Left lung (tissue), 10 donors: ENCODE data around the gene DDX41. TPM values are rescaled to one million over a fixed set of nuclear protein-coding genes. Genes with fewer than 3 reads are reported as not detected.

Experiments used
- ATAC-seq: fragments of 200-7000 bp; cut with Tn5 transposase; one replicate; pipeline ENCODE4 v1.9.1; 2020; ENCODE audit warnings: moderate library complexity
- DNase-seq, 4 donors: peaks; one replicate each; pipeline ENCODE4 v3.0.0-alpha.2; 2013 to 2020
- H3K27ac ChIP-seq, 2 donors: fragments of 200-600 bp; sonication (generic) in 1 of 2; one replicate each; pipeline versions ENCODE4 v1.5.0 to v1.8.0; 2020 to 2021
- H3K27me3 ChIP-seq, 2 donors: fragments of 200-600 bp; sonication (generic) in 1 of 2; one replicate each; pipeline versions ENCODE4 v1.5.0 to v1.8.0; 2020 to 2021
- H3K36me3 ChIP-seq, 2 donors: fragments of 200-600 bp; sonication (generic) in 1 of 2; one replicate each; pipeline versions ENCODE4 v1.5.0 to v1.8.0; 2020 to 2021
- H3K4me1 ChIP-seq, 2 donors: fragments of 200-600 bp; one replicate each; pipeline ENCODE4 v1.8.0; 2021
- H3K4me3 ChIP-seq, 2 donors: fragments of 200-600 bp; sonication (generic) in 1 of 2; one replicate each; pipeline versions ENCODE4 v1.5.0 to v1.8.0; 2020 to 2021; ENCODE audit warnings: mild to moderate bottlenecking in 1 of 2
- H3K9me3 ChIP-seq, 2 donors: fragments of 200-600 bp; sonication (generic) in 1 of 2; one replicate each; pipeline versions ENCODE4 v1.5.0 to v1.8.0; 2020 to 2021
- CTCF ChIP-seq, 2 donors: fragments of 200-600 bp; sonication (generic) in 1 of 2; IDR thresholded peaks; one replicate each; pipeline versions ENCODE4 v1.5.0 to v1.8.0; 2021; ENCODE audit warnings: antibody characterized with exemption in 2 of 2
- intact Hi-C, 2 donors: fragments of 100-400 bp; cut with DNase I; formaldehyde crosslinking; loops; one replicate each; pipeline versions ENCODE4 v1.11.2 to v1.14.2; 2022
- polyA plus RNA-seq, 6 donors: library from polyadenylated mRNA; unstranded; fragments of 120-200 nt; gene quantifications; one replicate each; pipeline ENCODE4 v1.2.1, GENCODE V29; 2013; ENCODE audit not compliant: insufficient read length in 6 of 6
- total RNA-seq, 2 donors: library from RNA; stranded (reverse); fragmentation: NEBNext Ultra II Directional; extraction: Animal tissue kit (Norgen Biotek cat#: 25700); gene quantifications; one replicate each; pipeline ENCODE4 v1.2.1, GENCODE V29; 2021
- donor health status: DM: no; HTN: yes; CAD: no.
- donor health status: DM: no; HTN: no; CAD: no.

The DDX41 gene
- total and polyA plus RNA-seq, 8 donors = 65.9 to 90.2 (median 81.9) TPM

DNA sequence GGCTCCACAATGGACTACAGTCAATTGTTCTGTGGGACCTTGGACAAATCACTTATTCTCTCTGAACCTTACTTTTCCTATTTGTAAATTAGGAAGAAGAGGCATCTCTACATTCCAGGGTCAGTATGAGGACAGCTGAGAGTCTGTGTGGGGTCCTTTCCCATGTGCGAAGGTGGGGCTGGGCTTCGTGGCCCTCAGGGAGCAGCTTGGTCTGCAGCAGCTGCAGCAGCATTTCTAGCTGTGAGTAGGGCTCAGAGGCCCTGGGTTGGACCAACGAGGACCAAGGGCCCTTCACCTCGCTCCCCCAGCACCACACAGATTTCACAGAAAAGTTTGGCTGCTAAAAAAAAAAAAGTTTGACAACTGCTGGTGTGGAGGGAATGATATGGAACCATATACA, 9.4 kb upstream of the DDX41 start:
- no peak for ATAC-seq
- H3K27me3 ChIP-seq = no peaks in the 10 kb centered on the region
- no peaks in the 10 kb centered on the region for H3K4me1 ChIP-seq
- H3K9me3 ChIP-seq = no peaks in the 10 kb centered on the region
- no peak overlapping the region for H3K27ac ChIP-seq
- no peak overlapping the region for H3K4me3 ChIP-seq
- TF ChIP-seq CTCF (IDR thresholded peaks at IDR 0.05) = no peak
- DNase-seq = no peak
- intact Hi-C loops = no loop called here
- H3K36me3 ChIP-seq = peaks cover 0 to 98% of the 10 kb centered on the region in 2 donors

- H3K27ac ChIP-seq = no peak overlapping the region
- H3K9me3 ChIP-seq = no peaks in the 10 kb centered on the region
- no peak for TF ChIP-seq CTCF (IDR thresholded peaks at IDR 0.05)
- peak in 1 of 4 donors; percentile 5 for DNase-seq
- H3K4me3 ChIP-seq = no peak overlapping the region
- no peak for ATAC-seq
- H3K36me3 ChIP-seq = peaks cover 0 to 98% of the 10 kb centered on the region in 2 donors
- intact Hi-C loops = no loop called here
- peaks cover 0 to 5% of the 10 kb centered on the region in 2 donors for H3K4me1 ChIP-seq
- H3K27me3 ChIP-seq = no peaks in the 10 kb centered on the region
Observed at GRCh38 chr5:177524941-177525655, 8.3 kb upstream of the DDX41 start.

DNA sequence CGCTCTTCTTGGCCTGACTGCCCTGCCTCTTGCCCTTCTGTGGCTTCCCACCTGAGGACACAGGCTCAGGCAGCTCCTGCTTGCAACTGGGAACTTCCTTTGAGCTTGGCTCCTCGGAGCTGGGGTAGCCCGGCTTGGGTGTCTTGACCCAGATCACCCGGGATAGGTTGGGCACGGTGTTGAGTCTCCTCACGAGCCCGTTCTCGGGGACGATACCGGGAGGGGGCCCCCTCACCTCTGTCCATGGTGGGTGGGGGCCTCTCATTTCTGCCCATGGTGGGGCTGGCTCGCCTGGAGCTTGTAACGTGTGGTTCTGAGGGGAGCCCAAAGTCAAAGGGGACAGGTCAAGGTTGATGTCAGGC, 7.8 kb upstream of the DDX41 start:
- Histone ChIP-seq H3K27me3 (no peaks in the 10 kb centered on the region), H3K4me1 (peaks cover 0 to 5% of the 10 kb centered on the region in 2 donors), H3K9me3 (no peaks in the 10 kb centered on the region), H3K36me3 (peaks cover 0 to 98% of the 10 kb centered on the region in 2 donors), H3K4me3 (no peak overlapping the region), H3K27ac (no peak overlapping the region)
- intact Hi-C loops = no loop called here
- no peak for TF ChIP-seq CTCF (IDR thresholded peaks at IDR 0.05)
- DNase-seq (no peak), ATAC-seq (no peak)

GRCh38 chr5:177523711-177524538, 7.2 kb upstream of the DDX41 start:
- intact Hi-C loops = no loop called here
- Histone ChIP-seq H3K4me3 (no peak overlapping the region), H3K9me3 (no peaks in the 10 kb centered on the region), H3K36me3 (peaks cover 0 to 97% of the 10 kb centered on the region in 2 donors), H3K27ac (no peak overlapping the region), H3K27me3 (no peaks in the 10 kb centered on the region), H3K4me1 (peaks cover 0 to 6% of the 10 kb centered on the region in 2 donors)
- DNase-seq (no peak), ATAC-seq (no peak)
- no peak for TF ChIP-seq CTCF (IDR thresholded peaks at IDR 0.05)

DNA sequence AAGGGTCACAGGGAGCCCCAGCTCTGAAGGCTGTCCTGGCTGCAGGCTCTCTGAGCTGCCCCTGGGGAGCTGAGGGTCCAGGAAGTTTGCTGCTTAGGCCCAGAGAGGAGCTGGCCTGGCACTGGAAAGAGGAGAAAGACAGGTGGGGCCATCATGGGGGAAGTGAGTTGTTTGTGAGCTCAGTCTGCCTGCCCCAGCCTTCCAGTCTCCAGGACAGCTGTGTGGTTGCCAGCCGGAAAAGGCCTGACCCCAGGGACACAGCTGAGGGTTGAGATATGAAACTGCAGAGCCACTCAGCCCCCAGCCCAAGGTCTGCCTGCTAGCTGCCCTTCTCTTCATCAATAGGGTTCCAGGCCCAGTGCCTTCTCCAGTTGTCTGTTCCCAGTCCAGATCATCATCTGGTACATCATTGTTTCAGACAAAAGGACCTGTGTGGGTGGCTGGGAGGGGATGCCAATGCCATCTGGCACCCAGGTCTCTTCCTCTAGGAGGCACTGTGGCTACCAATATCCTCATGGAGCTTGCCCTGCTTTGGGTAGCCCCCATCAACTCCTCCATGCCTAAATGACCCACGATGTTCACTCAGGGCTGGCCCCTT, 4.3 kb upstream of the DDX41 start:
- ATAC-seq = no peak
- no peak for TF ChIP-seq CTCF (IDR thresholded peaks at IDR 0.05)
- Histone ChIP-seq H3K36me3 (peaks cover 0 to 68% of the 10 kb centered on the region in 2 donors), H3K4me3 (no peak overlapping the region), H3K27me3 (no peaks in the 10 kb centered on the region), H3K27ac (no peak overlapping the region), H3K9me3 (no peaks in the 10 kb centered on the region), H3K4me1 (peaks cover 4 to 16% of the 10 kb centered on the region in 2 donors)
- intact Hi-C loops = no loop called here
- DNase-seq = no peak
